Spleen (tissue), 11 donors: Measurements from ENCODE around the gene TSC22D4. TPM values are rescaled to one million over a fixed set of nuclear protein-coding genes. Genes with fewer than 3 reads are reported as not detected.
A peak's percentile ranks its signal among the peaks of the same experiment; 100 is the strongest.

ENCODE experiments used
- DNase-seq: peaks from one replicate; pipeline ENCODE4 v3.0.0-alpha.2; 2020
- H3K27ac ChIP-seq, 8 donors: fragments of 200-600 bp; sonication (generic) in 7 of 8; 1 replicate in 4 of 8; 2 replicates in 4 of 8; pipeline versions ENCODE4 v1.5.0 to v1.8.0; 2016 to 2021; ENCODE audit warnings: inconsistent platforms in 4 of 8, mild to moderate bottlenecking in 4 of 8, moderate library complexity in 1 of 8
- H3K27me3 ChIP-seq, 7 donors: fragments of 200-600 bp; sonication (generic) in 6 of 7; replicated peaks in 1 of 7; 1 replicate in 4 of 7; 2 replicates in 3 of 7; pipeline versions ENCODE4 v1.5.0 to v1.8.0; 2016 to 2021; ENCODE audit warnings: inconsistent platforms in 3 of 7, mild to moderate bottlenecking in 1 of 7
- H3K36me3 ChIP-seq, 6 donors: fragments of 200-600 bp; sonication (generic) in 5 of 6; 1 replicate in 4 of 6; 2 replicates in 2 of 6; pipeline versions ENCODE4 v1.5.0 to v1.8.0; 2016 to 2021; ENCODE audit warnings: inconsistent platforms in 2 of 6
- H3K4me1 ChIP-seq, 6 donors: fragments of 200-600 bp; sonication (generic) in 5 of 6; 1 replicate in 3 of 6; 2 replicates in 3 of 6; pipeline versions ENCODE4 v1.5.0 to v1.8.0; 2016 to 2021; ENCODE audit warnings: inconsistent platforms in 3 of 6
- H3K4me3 ChIP-seq, 8 donors: fragments of 200-600 bp; sonication (generic) in 7 of 8; 1 replicate in 4 of 8; 2 replicates in 4 of 8; pipeline versions ENCODE4 v1.5.0 to v1.8.0; 2016 to 2021; ENCODE audit warnings: inconsistent platforms in 4 of 8, mild to moderate bottlenecking in 4 of 8, moderate library complexity in 2 of 8
- H3K9me3 ChIP-seq, 8 donors: fragments of 200-600 bp; sonication (generic) in 7 of 8; 1 replicate in 4 of 8; 2 replicates in 4 of 8; pipeline versions ENCODE4 v1.5.0 to v1.8.0; 2016 to 2021; ENCODE audit warnings: inconsistent platforms in 4 of 8
- CTCF ChIP-seq, 11 experiments: fragments of 200-600 bp in 7 of 11; fragments of 450-650 bp in 4 of 11; sonication (generic) in 4 of 11; IDR thresholded peaks in 8 of 11; conservative IDR thresholded peaks in 3 of 11; 1 replicate in 7 of 11; 2 replicates in 4 of 11; pipeline versions ENCODE4 v1.4.0 to v1.8.0; 2016 to 2021; ENCODE audit warnings: antibody characterized with exemption in 11 of 11, inconsistent platforms in 4 of 11, mild to moderate bottlenecking in 1 of 11
- POLR2A ChIP-seq, 3 donors: fragments of 450-650 bp; IDR thresholded peaks; one replicate each; pipeline ENCODE4 v1.5.1; 2017; ENCODE audit warnings: antibody characterized with exemption in 3 of 3, mild to moderate bottlenecking in 1 of 3
- POLR2AphosphoS5 ChIP-seq, 3 donors: sonication (generic); formaldehyde crosslinking; IDR thresholded peaks; one replicate each; pipeline ENCODE4 v1.5.1; 2017; ENCODE audit warnings: antibody characterized with exemption in 3 of 3
- WGBS, 5 donors: extraction: QIAGEN DNeasy Blood & Tissue Kit in 3 of 5; methylation state at CpG; one replicate each; pipeline versions ENCODE4 v1.1.5 to v1.1.7; 2013 to 2018; 5-methylcytosine and 5-hydroxymethylcytosine counted together
- intact Hi-C: fragments of 100-400 bp; cut with DNase I; formaldehyde crosslinking; loops from one replicate; pipeline ENCODE4 v1.15.0; 2023; ENCODE audit warnings: low total_unique reads
- polyA plus RNA-seq, 3 donors: library from polyadenylated mRNA; stranded (reverse); fragments of 200-250 nt; gene quantifications; one replicate each; pipeline ENCODE4 v1.2.1, GENCODE V29; 2013
- total RNA-seq, 7 donors: library from RNA; depleted of rRNA in 3 of 7; stranded (reverse); fragments of >200 nt in 3 of 7; fragmentation: NEBNext Ultra II Directional in 4 of 7; extraction: Animal tissue kit (Norgen Biotek cat#: 25700) in 4 of 7; gene quantifications; one replicate each; pipeline versions ENCODE4 v1.1.0 to v1.2.1, GENCODE V29; 2016 to 2021
- donor health status: healthy with polysubstance abuse.
- donor health status: DM: no; HTN: no; CAD: no; lungs with moderate emphysema.
- donor health status: DM: no; HTN: no; CAD: no.
- donor health status: Bipolar disorder and iron deficiency.
- donor health status: healthy.
- donor health status: DM: no; HTN: no; CAD: no.
- donor health status: DM: yes; HTN: yes; CAD: no.

Gene TSC22D4
- total and polyA plus RNA-seq, 10 donors: 57.2 to 119 (median 94.8) TPM

- DNase-seq: no peak
- H3K4me3 ChIP-seq: peak within 1 kb of the TSS; percentile 43 to 85 (median 52)
- intact Hi-C loops: no loop called here
Measured at GRCh38 chr7:100483722-100484672, 5.0 kb upstream of the TSC22D4 start, which contains the start of gene NYAP1. TSS of gene NYAP1 (plus strand) at chr7:100483927. CDS start at chr7:100485312, 1,385 bp downstream.

GRCh38 chr7:100483090-100483721 is 4.2 kb upstream of the TSC22D4 start:
- Histone ChIP-seq H3K36me3 (no peaks in the 10 kb centered on the region), H3K27ac (peak overlapping the region in 5 of 8 donors; percentile 38 to 68 (median 45)), H3K9me3 (no peaks in the 10 kb centered on the region), H3K27me3 (peaks cover 0 to 7% (median 0%) of the 10 kb centered on the region in 7 donors), H3K4me3 (peak overlapping the region; percentile 43 to 85 (median 52)), H3K4me1 (peaks cover 13 to 51% (median 26%) of the 10 kb centered on the region in 6 donors)
- intact Hi-C loops: no loop called here
- 0 to 1% (median 1%) methylated on average over 17 to 79 of the region's 79 CpGs for WGBS, 5 donors
- peak; percentile 95 for DNase-seq
- TF ChIP-seq POLR2A (IDR thresholded peaks at IDR 0.05) (no peak), CTCF (IDR thresholded peaks at IDR 0.05 in 8 of 11, conservative IDR thresholded peaks at IDR 0.05 in 3 of 11) (peak; percentile 57 to 99 (median 97)), POLR2AphosphoS5 (IDR thresholded peaks at IDR 0.05) (peak in 2 of 3 donors; percentile 59 to 74)

More at GRCh38 chr7:100483722-100484672, 5.0 kb upstream of the TSC22D4 start, which contains the start of gene NYAP1:
- H3K27me3 ChIP-seq: peaks cover 0 to 7% (median 0%) of the 10 kb centered on the region in 7 donors
- H3K9me3 ChIP-seq: no peaks in the 10 kb centered on the region
- WGBS, 5 donors: 23 to 43% (median 29%) methylated on average over 24 to 45 of the region's 45 CpGs
- peaks cover 13 to 51% (median 26%) of the 10 kb centered on the region in 6 donors for H3K4me1 ChIP-seq
- TF ChIP-seq CTCF (IDR thresholded peaks at IDR 0.05 in 8 of 11, conservative IDR thresholded peaks at IDR 0.05 in 3 of 11) (no peak), POLR2A (IDR thresholded peaks at IDR 0.05) (no peak), POLR2AphosphoS5 (IDR thresholded peaks at IDR 0.05) (no peak)
- H3K27ac ChIP-seq: peak within 1 kb of the TSS in 5 of 8 donors; percentile 38 to 68 (median 45)
- H3K36me3 ChIP-seq: no peaks in the 10 kb centered on the region

- Histone ChIP-seq H3K27ac (peak overlapping the region in 4 of 8 donors; percentile 5 to 62 (median 44)), H3K27me3 (peaks cover 0 to 7% (median 0%) of the 10 kb centered on the region in 7 donors), H3K4me3 (peak overlapping the region; percentile 43 to 85 (median 52)), H3K9me3 (no peaks in the 10 kb centered on the region), H3K4me1 (peaks cover 13 to 54% (median 27%) of the 10 kb centered on the region in 6 donors), H3K36me3 (no peaks in the 10 kb centered on the region)
- no peak for TF ChIP-seq CTCF (IDR thresholded peaks at IDR 0.05 in 8 of 11, conservative IDR thresholded peaks at IDR 0.05 in 3 of 11)
- no peak for TF ChIP-seq POLR2AphosphoS5 (IDR thresholded peaks at IDR 0.05)
- intact Hi-C loops: no loop called here
- DNase-seq: no peak
- 36 to 53% (median 45%) methylated on average over 11 to 14 of the region's 14 CpGs for whole genome bisulfite sequencing, 5 donors
Measured at GRCh38 chr7:100482728-100483089, 3.7 kb upstream of the TSC22D4 start.
